GM12878 (cell line): ENCODE results near the gene CATSPERZ. TPM values are rescaled to one million over a fixed set of nuclear protein-coding genes. Genes with fewer than 3 reads are reported as not detected.

Experiments used
- ATAC-seq: fragments of 200-7000 bp; cut with Tn5 transposase; 3 replicates; pipeline ENCODE4 v1.9.1; 2020; ENCODE audit warnings: mild to moderate bottlenecking, moderate library complexity
- BruUV-seq: library from RNA; stranded (reverse); fragments of 400-500 nt; replicated peaks from 2 replicates; lab custom pipeline; 2021; lab: Mats Ljungman, UMichigan
- CTCF ChIA-PET: fragments of 300-600 bp; sonication (Branson Sonifier 250); formaldehyde crosslinking; extraction: SDS; loops from one replicate; lab custom pipeline; 2021; ENCODE audit warnings: inconsistent platforms; lab: Yijun Ruan, JAX
- POLR2A ChIA-PET: fragments of 350-600 bp; formaldehyde crosslinking; extraction: SDS; loops from one replicate; lab custom pipeline; 2021; ENCODE audit warnings: inconsistent platforms; lab: Charles Lee
- RAD21 ChIA-PET: fragments of 300-600 bp; sonication (Branson Sonifier 250); formaldehyde crosslinking; loops from one replicate; lab custom pipeline; 2023; ENCODE audit warnings: antibody characterized with exemption; ENCODE audit not compliant: unreplicated experiment; lab: Charles Lee
- SMC1A ChIA-PET: fragments of 300-600 bp; sonication (Branson Sonifier 250); formaldehyde crosslinking; loops from one replicate; lab custom pipeline; 2023; ENCODE audit not compliant: unreplicated experiment, uncharacterized antibody; lab: Charles Lee
- DNase-seq: peaks from one replicate; pipeline ENCODE4 v3.0.0-alpha.2; 2011; ENCODE audit warnings: low read depth, low spot score
- FAIRE-seq: peaks from 3 replicates; lab custom pipeline; 2011; peaks lifted over from hg19 to GRCh38; lab: Jason Lieb, UNC
- H2AFZ ChIP-seq: 2 replicates; pipeline ENCODE4 v1.6.0; 2011; ENCODE audit warnings: low read depth, low read length, control low read depth; ENCODE audit not compliant: control insufficient read depth
- H3K27ac ChIP-seq: 2 replicates; pipeline ENCODE4 v1.5.1; 2011; ENCODE audit warnings: control low read depth; ENCODE audit not compliant: control insufficient read depth, insufficient read depth
- H3K27me3 ChIP-seq, 2 experiments: replicated peaks in 1 of 2; 2 replicates each; pipeline versions ENCODE4 v1.6.0 to v1.6.1; 2011; ENCODE audit warnings: low read length in 1 of 2; ENCODE audit not compliant: control insufficient read depth in 2 of 2, insufficient read depth in 2 of 2
- H3K36me3 ChIP-seq, 2 experiments: 2 replicates each; pipeline ENCODE4 v1.5.1; 2011; ENCODE audit warnings: low read length in 1 of 2; ENCODE audit not compliant: control insufficient read depth in 2 of 2, insufficient read depth in 2 of 2
- H3K4me1 ChIP-seq: 2 replicates; pipeline ENCODE4 v1.6.1; 2011; ENCODE audit warnings: mild to moderate bottlenecking, low read length, moderate library complexity, mixed read lengths; ENCODE audit not compliant: control insufficient read depth, insufficient read depth
- H3K4me2 ChIP-seq: 2 replicates; pipeline ENCODE4 v1.6.0; 2011; ENCODE audit warnings: control low read depth; ENCODE audit not compliant: control insufficient read depth, insufficient read depth
- H3K4me3 ChIP-seq: fragments of 200-600 bp; sonication (generic); 2 replicates; pipeline ENCODE4 v1.5.1; 2016
- H3K79me2 ChIP-seq: 2 replicates; pipeline ENCODE4 v1.6.0; 2011; ENCODE audit warnings: low read length; ENCODE audit not compliant: control insufficient read depth, insufficient read depth
- H3K9ac ChIP-seq: 2 replicates; pipeline ENCODE4 v1.8.0; 2011; ENCODE audit warnings: low read length, control low read depth, mixed read lengths; ENCODE audit not compliant: control insufficient read depth, insufficient read depth
- H3K9me3 ChIP-seq: replicated peaks from 3 replicates; pipeline ENCODE4 v1.5.1; 2011; ENCODE audit warnings: mild to moderate bottlenecking, low read length; ENCODE audit not compliant: control insufficient read depth, insufficient read depth
- H4K20me1 ChIP-seq: 2 replicates; pipeline ENCODE4 v1.6.0; 2011; ENCODE audit not compliant: control insufficient read depth, insufficient read depth
- GABPA ChIP-seq: IDR thresholded peaks from 2 replicates; pipeline ENCODE4 v1.6.1; 2014; ENCODE audit warnings: antibody characterized with exemption, low read depth, mild to moderate bottlenecking, inconsistent platforms
- KAT2A ChIP-seq: conservative IDR thresholded peaks from 2 replicates; pipeline ENCODE4 v1.6.1; 2011; ENCODE audit warnings: low read depth, low read length; ENCODE audit not compliant: control insufficient read depth
- LARP7 ChIP-seq: fragments of 450-650 bp; IDR thresholded peaks from 2 replicates; pipeline ENCODE4 v1.6.1; 2017; ENCODE audit warnings: mild to moderate bottlenecking
- TCF3 ChIP-seq: IDR thresholded peaks from 2 replicates; pipeline ENCODE4 v1.6.1; 2012; ENCODE audit warnings: low read depth, mild to moderate bottlenecking, low read length, borderline replicate concordance; ENCODE audit not compliant: insufficient read depth
- WGBS: methylation state at CpG from one replicate; pipeline ENCODE4 v1.1.6; 2016; ENCODE audit warnings: low lambda C conversion rate; ENCODE audit not compliant: insufficient replicate concordance, insufficient coverage; ENCODE audit errors: missing lambda C conversion rate; 5-methylcytosine and 5-hydroxymethylcytosine counted together
- in situ Hi-C: fragments of 300-500 bp; cut with MboI; formaldehyde crosslinking; loops from 9 replicates; pipeline ENCODE4 v1.14.3; 2018; ENCODE audit warnings: mixed read lengths
- intact Hi-C: fragments of 100-400 bp; cut with micrococcal nuclease; formaldehyde crosslinking; loops from one replicate; pipeline ENCODE4 v1.14.2; 2022; ENCODE audit not compliant: unreplicated experiment
- polyA plus RNA-seq, 11 experiments: library from polyadenylated mRNA; depleted of rRNA in 4 of 11; unstranded in 6 of 11; stranded (reverse) in 5 of 11; fragments of >200 nt; fragmentation: Nextera tagmentation in 4 of 11; fragmentation: Illumina TruSeq in 1 of 11; extraction: Ambion mirVana in 4 of 11; extraction: Trizol in 1 of 11; gene quantifications; 1 replicate in 1 of 11; 2 replicates in 10 of 11; pipeline versions ENCODE4 v1.2.1 to v1.2.3, GENCODE V29; 2011 to 2016; ENCODE audit warnings: inconsistent platforms in 2 of 11, missing spikeins in 2 of 11, low read depth in 1 of 11
- total RNA-seq, 4 experiments: library from RNA; depleted of rRNA in 3 of 4; stranded (reverse); fragments of >200 nt in 3 of 4; fragmentation: Illumina TruSeq in 1 of 4; extraction: Trizol in 1 of 4; gene quantifications; 2 replicates each; pipeline versions ENCODE4 v1.2.1 to v1.2.3, GENCODE V29; 2013 to 2021
- TF ChIP-seq, protein P1 (sequence below): IDR thresholded peaks from 2 replicates; pipeline ENCODE4 v1.6.1; 2012; ENCODE audit warnings: low read depth, low read length, improper control_type of control experiment
- TF ChIP-seq, protein P2 (sequence below): fragments of 450-650 bp; IDR thresholded peaks from 2 replicates; pipeline ENCODE4 v1.6.1; 2017; ENCODE audit warnings: antibody characterized with exemption, mild to moderate bottlenecking, moderate library complexity

The CATSPERZ gene
- total and polyA plus RNA-seq, 10 of the 15 experiments (the other 5 are each of a cell fraction or from before 2014, with no cell fraction given) = 0.12 to 0.31 TPM; not detected in 8

DNA sequence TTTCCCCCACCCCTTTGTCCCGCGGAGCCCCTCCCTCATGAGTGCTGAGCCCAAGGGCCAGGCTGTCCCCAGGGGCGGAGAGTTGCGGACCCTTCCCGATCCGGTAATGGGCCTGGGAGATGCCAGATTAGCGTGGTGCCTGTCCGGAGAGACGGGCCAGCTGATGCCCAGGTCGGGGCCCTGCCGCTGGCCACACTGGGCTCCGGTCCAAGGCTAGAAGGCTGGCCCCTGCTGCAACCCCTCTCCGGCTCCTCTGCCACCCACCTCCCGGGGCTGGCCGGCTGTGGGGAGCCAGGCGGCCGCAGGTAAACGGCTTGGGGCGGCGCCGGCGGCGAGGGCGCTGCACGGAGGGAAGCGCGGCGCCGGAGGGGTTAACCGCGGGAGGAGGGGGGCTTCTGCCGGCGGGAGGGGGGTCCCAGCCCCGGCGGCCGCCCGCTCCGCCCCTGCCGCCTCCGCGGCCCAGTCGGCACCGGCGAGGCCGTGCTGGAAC lies 8.9 kb upstream of the CATSPERZ start, which contains the start of gene KCNK4:
KCNK4 (plus strand) TSS at position 41 of the 490 bp plus-strand sequence. CDS start 1,717 bp downstream, outside the sequence.
- Histone ChIP-seq H2AFZ (no peak within 1 kb of the TSS), H3K4me3 (no peak within 1 kb of the TSS), H3K27ac (no peak within 1 kb of the TSS), H4K20me1 (no peaks in the 10 kb centered on the region; the same call in 1 of the 2 replicates), H3K79me2 (no peaks in the 10 kb centered on the region), H3K36me3 (peaks cover 0 to 2% of the 10 kb centered on the region in 2 experiments; a peak in 2 of 4 replicates), H3K9me3 (no peaks in the 10 kb centered on the region), H3K9ac (no peak within 1 kb of the TSS), H3K4me1 (peaks cover 2% of the 10 kb centered on the region), H3K27me3 (peaks cover 3 to 13% of the 10 kb centered on the region in 2 experiments), H3K4me2 (peak within 1 kb of the TSS; percentile 48; the same call in 1 of the 2 replicates)
- FAIRE-seq (no peak), DNase-seq (no peak), ATAC-seq (no peak)
- in situ Hi-C loops = no loop called here
- TF ChIP-seq LARP7 (no peak), TCF3 (no peak), KAT2A (no peak), GABPA (no peak)
- TF ChIP-seq, protein P1, sequence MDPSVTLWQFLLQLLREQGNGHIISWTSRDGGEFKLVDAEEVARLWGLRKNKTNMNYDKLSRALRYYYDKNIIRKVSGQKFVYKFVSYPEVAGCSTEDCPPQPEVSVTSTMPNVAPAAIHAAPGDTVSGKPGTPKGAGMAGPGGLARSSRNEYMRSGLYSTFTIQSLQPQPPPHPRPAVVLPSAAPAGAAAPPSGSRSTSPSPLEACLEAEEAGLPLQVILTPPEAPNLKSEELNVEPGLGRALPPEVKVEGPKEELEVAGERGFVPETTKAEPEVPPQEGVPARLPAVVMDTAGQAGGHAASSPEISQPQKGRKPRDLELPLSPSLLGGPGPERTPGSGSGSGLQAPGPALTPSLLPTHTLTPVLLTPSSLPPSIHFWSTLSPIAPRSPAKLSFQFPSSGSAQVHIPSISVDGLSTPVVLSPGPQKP = no peak
- TF ChIP-seq, protein P2, sequence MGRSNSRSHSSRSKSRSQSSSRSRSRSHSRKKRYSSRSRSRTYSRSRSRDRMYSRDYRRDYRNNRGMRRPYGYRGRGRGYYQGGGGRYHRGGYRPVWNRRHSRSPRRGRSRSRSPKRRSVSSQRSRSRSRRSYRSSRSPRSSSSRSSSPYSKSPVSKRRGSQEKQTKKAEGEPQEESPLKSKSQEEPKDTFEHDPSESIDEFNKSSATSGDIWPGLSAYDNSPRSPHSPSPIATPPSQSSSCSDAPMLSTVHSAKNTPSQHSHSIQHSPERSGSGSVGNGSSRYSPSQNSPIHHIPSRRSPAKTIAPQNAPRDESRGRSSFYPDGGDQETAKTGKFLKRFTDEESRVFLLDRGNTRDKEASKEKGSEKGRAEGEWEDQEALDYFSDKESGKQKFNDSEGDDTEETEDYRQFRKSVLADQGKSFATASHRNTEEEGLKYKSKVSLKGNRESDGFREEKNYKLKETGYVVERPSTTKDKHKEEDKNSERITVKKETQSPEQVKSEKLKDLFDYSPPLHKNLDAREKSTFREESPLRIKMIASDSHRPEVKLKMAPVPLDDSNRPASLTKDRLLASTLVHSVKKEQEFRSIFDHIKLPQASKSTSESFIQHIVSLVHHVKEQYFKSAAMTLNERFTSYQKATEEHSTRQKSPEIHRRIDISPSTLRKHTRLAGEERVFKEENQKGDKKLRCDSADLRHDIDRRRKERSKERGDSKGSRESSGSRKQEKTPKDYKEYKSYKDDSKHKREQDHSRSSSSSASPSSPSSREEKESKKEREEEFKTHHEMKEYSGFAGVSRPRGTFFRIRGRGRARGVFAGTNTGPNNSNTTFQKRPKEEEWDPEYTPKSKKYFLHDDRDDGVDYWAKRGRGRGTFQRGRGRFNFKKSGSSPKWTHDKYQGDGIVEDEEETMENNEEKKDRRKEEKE = no peak
- intact Hi-C loops = no loop called here
- ChIA-PET CTCF (no interaction called here), POLR2A (no interaction called here), SMC1A (no interaction called here), RAD21 (no interaction called here)
- 20% methylated on average over 18 of the region's 45 CpGs for WGBS
- BruUV-seq = no TSS peak
